NCI-H345 treated with DMSO at 0.1 percent for 48 hours (cell line): ENCODE data around the gene TMEM92.

Experiments
- DNase-seq: peaks from one replicate; lab custom pipeline; 2025; ENCODE audit not compliant: unreplicated experiment; lab: John Stamatoyannopoulos, UW

TMEM92 gene

DNA sequence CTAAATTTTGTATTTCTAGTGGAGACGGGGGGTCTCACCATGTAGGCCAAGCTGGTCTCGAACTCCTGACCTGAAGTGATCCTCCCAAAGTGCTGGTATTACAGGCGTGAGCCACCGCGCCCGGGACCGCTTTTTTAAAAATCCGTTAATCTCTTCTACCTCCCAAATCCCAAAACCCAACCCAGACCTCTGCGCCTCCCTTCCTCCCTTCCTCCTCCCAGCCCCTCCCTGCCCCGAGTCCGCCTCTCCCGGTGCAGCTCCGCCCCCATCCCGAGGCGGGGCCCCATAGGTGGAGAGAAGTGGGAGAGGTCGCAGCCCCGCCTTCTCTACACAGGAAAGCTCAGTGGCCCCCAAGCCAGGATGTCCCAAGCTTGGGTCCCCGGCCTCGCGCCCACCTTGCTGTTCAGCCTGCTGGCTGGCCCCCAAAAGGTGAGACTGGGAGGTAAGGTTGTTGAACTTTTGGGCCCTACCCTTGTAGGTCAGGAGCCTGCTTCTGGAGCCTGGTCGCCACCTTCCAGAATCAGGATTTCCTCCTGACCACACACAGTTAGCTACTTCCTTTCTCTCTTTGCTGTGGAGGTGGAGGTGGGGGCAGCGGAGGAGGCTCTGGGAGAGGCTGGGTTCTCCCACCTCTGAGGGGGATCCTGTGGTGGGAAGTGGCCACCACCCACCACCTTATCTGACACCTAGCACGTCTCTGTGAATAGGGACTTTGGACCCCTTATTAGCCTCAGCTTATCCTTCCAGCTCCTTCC, at the start of gene TMEM92:
TMEM92 (plus strand) TSS at position 325 of the 755 bp plus-strand sequence; CDS start at position 361, 36 bp downstream.
- no peak for DNase-seq

DNA sequence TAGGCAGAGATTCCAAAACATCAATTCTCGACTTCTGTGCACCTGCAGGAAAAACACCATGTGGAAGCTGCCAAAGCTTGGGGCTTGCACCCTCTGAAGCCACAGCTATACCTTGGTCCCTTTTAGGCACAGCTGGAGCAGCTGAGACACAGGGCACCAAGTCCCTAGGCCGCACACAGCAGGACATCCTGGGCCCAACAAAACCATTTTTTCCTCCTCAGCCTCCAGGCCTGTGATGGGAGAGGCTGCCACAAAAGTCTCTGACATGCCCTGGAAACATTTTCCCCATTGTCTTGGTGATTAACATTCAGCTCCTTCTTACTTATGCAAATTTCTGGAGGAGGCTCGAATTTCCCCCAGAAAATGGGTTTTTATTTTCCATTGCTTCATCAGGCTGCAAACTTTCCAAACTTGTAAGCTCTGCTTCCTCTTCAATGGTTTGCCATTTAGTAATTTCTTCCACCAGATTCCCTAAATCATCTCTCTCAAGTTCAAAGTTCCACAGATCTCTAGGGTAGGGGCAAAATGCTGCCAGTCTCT, 48.5 kb upstream of the TMEM92 start:
- no peak for DNase-seq

- no peak for DNase-seq
These were observed 39.7 kb upstream of the TMEM92 start for GRCh38 chr17:50234581-50234980.

DNA sequence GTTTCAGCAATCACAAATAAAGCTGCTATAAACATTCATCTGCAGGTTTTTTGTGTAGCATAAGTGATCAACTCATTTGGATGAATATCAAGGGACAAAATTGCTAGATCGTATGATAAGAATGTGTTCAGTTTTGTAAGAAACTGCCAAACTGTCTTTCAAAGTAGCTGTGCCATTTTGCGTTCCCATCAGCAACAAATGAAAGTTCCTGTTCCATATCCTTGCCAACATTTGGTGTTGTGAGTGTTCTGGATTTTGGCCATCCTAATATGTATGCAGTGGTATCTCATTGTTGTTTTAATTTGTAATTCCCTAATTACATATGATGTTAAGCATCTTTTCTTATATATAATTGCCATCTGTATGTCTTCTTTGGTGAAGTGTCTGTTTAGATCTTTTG, 36.4 kb upstream of the TMEM92 start:
- DNase-seq, result no peak

- no peak for DNase-seq
These were observed 35.5 kb upstream of the TMEM92 start for GRCh38 chr17:50238601-50239280.

DNA sequence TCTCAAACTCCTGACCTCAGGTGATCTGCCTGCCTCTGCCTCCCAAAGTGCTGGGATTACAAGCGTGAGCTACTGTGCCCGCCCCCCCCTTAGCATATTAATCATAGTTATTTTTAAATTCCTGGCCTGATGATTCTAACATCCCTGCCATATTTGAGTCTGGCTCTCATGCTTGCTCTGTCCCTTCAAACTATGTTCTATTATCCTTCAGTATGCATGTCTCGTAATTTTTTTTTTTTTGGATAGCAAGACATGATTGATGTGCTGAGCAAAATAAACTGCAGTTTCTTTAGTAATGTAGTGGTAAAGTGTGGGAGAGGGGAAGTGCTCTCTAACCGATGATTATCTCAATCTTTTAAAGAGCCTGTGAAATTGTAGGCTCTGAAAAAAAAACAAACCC, 34.3 kb upstream of the TMEM92 start:
- no peak for DNase-seq

GRCh38 chr17:50240851-50241250, 33.4 kb upstream of the TMEM92 start:
- no peak for DNase-seq

DNA sequence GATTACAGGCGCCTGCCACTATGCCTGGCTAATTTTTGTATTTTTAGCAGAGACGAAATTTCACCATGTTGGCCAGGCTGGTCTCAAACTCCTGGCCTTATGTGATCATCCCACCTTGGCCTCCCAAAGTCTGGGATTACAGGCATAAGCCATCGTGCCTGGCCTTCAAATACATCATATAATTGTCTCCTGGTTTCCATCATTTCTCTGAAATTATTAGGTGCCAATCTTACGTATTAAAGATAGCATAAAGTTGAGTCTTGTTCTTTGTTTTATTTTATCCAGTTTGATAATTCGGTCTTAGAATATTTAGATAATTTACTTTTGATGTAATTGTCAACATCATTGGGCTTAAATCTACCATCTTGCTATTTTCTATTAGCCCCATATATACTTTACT, 32.8 kb upstream of the TMEM92 start:
- DNase-seq, result no peak

DNA sequence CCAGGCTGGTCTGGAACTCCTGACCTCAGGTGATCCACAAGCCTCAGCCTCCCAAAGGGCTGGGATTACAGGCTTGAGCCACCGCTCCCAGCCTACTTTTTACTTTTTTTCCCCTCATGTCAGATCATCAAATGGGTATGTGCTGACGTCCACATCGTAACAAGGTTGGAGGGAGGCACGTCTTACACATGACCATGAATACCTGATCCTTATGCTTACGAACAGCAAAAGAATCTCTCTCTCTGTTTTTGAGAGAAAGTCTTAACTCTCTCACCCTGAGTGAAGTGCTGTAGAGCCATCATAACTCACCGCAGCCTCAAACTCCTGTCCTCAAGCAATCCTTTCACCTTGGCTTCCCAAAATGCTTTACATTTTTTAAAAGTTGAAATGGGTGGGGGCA, 29.5 kb upstream of the TMEM92 start:
- no peak for DNase-seq

- DNase-seq, result no peak
These were observed 26.0 kb upstream of the TMEM92 start for GRCh38 chr17:50248255-50248654.

- no peak for DNase-seq
These were observed 21.5 kb upstream of the TMEM92 start for GRCh38 chr17:50252781-50253180.

GRCh38 chr17:50255766-50256635, 18.3 kb upstream of the TMEM92 start:
- no peak for DNase-seq

DNA sequence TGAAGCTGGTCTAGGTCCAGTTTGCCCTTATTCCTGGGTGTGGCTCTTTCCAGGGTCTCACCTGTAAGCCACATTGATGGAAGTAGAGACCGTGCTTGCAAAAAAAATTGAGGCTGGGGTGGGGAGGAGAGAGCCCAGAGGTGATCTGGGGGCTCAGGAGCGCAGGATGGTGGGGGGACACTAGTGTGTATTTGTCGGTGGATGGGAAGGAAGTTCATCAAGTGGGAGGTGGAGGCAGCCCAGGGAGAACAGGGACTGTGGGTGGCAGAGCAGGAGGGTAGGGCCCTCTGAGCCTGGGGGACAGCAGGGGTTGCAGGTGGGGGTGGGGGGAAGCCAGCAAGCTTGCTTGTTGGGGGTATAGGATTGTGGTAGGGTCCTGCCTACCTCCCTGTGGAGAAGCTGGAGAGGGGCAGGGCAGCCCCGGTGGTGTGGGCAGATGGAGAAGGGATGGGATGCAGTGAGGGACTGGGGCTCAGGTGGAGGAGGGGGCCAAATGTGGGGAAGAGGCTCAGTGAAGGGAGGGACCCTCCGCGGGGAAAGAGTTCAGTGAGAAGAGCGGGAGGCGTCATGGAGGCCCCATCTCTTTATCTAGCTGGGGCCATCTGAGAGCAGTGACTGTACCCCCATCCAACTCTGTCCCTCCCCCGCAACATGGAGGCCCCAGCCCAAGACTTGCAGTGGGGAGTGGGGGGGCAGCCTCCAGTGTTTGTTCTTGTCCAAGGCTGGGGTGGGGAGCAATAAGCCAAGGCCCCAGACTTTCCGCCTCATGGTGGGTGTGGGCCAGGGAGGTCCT, 17.2 kb upstream of the TMEM92 start:
- DNase-seq, result no peak

- no peak for DNase-seq
These were observed 16.5 kb upstream of the TMEM92 start for GRCh38 chr17:50257676-50258224.

DNA sequence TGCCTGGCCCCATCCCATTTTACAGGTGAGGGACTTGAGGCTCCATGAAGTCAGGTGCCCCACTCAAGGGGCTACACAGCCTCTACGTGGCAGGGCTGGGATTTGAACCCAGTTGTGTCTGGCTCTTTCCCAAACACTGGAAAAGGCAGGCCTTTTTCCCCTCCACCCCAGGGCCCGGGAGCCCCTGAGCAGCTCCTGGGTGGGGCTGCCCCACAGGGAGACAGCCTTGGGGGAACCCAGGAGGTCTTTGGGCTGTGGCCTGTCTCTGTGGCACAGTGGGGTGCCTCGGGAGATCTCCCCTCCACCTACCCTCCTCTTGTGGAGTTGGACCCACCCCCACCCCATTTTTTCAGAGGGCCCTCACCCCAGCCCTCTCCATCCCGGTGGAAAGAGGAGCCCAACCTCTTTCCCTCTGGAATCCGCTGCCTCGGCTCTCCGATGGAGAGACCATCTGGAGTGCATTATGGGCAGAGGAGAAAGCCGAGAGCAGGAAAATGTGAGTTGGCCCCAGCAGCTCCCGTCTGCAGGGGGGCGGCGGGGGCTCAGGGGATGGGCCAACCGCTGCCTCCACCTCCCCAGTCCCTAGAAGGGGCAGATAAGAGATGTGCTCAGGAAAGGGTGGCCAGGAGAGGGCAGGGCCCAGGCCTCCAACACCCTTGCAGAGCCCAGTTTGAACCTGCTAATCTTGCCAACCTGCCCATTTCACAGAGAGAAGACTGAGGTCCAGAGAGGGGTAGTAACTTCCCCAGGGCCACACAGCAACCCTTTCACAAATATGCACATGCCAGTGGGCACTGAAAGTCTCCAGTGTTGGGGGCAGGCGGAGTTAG, 15.4 kb upstream of the TMEM92 start:
- DNase-seq, result no peak

DNA sequence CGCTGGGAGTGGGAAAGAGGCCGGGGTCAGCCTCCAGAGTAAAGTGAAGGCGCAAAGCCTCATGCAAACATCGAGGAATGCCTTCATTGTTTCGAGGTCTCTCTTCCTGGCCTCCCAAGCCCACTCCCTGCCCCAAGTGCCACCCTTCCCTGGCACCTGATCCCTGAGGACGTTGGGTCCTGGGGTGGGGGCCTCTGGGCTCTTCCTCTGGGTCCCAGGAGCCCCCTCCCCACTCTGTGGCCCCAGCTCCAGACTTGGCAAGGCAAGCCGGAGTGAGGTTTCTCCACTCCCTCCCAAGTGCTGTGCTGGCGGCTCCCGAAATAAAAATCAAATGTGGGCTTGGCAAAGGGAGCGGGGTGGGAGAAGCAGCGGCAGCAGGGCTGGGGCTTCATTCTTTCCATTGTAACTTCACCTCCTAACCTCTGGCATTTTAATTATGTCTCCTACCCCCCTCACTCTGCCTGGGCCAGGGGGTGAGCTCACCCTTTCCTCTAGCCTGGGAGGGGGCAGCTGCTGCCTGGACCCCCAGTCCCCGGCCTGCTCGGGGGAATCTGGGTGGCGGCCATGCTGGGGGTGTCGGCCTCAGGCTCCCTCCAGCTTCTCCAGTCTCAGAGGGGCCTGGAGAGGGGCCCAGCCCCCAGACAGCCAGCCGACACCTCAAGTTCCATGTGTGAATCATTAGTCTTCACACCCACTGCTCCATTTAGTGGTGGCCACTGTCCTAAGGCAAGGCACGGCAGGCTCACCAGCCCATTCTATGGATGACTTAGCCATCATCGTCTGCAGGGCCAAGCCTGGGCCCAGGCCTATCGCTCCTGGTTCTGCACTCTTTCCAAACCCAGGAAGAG, 14.6 kb upstream of the TMEM92 start:
- no peak for DNase-seq

DNA sequence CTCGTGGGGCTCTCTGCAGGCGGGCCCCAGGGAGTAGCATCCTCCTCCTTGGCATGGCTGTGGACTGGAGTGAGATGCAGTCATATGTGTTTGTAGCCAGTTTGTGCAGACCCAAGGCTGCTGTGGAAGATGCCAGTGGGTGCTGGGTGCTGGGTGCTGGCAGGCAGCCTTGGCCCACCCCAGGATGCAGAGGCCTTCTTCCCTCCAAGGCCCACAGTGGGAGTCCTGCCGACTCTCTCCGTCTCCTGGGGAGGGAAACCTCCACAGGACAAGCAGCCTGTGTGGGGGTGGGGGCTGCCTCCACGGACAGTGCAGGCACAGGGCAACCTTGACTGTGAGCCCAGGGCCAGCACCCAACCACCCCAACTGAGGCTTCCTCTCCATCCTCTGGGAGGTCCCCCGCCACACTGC, 13.8 kb upstream of the TMEM92 start:
- no peak for DNase-seq

DNA sequence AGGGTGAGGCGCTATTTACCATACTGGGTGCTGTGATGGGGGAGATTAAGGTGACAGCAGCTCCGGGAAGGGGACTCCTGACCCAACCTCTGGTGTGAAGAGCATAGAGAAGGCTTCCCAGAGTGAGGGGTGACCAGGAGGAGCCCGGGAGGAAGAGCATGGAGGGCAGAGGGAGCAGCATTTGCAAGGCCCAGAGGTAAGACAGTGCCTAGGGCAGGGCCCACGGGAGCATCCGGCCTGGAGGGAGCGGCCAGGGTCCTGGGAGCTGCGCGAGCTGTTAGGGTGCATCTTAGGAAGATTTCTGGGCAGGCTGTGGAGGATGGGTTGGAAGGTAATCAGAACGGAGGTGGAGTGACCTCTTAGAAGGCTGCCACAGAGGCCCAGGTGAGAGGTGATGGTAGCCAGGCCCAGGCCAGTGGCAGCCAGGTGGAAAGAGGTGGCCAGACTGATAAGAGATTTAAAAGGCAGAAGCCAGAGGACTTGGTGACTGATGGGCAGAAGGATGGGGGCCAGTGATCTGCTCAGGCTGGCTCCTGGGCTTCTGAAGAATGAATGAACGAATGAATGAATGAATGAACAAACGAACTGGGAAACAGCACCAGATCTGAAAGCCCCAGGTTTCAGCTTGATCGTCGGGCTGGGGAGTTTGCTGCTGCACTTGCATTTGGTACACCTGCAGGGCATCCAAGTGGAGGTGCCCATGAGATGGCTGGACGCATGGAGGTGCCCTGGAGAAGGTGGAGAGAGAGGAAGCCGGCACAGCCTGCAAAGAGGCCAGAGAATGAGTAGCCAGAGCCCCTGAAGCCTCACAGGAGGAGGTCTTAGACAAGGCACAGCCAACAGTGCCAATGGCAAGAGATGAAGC, 13.0 kb upstream of the TMEM92 start:
- DNase-seq, result no peak
